Spleen (tissue), 7 donors: ENCODE measurements around the gene IL18BP.
A peak's percentile ranks its signal among the peaks of the same experiment; 100 is the strongest.

ENCODE experiments used
- CTCF ChIP-seq, 11 experiments: fragments of 200-600 bp in 7 of 11; fragments of 450-650 bp in 4 of 11; sonication (generic) in 4 of 11; IDR thresholded peaks in 8 of 11; conservative IDR thresholded peaks in 3 of 11; 1 replicate in 7 of 11; 2 replicates in 4 of 11; pipeline versions ENCODE4 v1.4.0 to v1.8.0; 2016 to 2021; ENCODE audit warnings: antibody characterized with exemption in 11 of 11, inconsistent platforms in 4 of 11, mild to moderate bottlenecking in 1 of 11
- POLR2AphosphoS5 ChIP-seq, 3 donors: sonication (generic); formaldehyde crosslinking; IDR thresholded peaks; one replicate each; pipeline ENCODE4 v1.5.1; 2017; ENCODE audit warnings: antibody characterized with exemption in 3 of 3
- donor health status: DM: no; HTN: no; CAD: no; lungs with moderate emphysema.
- donor health status: DM: no; HTN: no; CAD: no.
- donor health status: DM: no; HTN: no; CAD: no.

- no peak for TF ChIP-seq CTCF (IDR thresholded peaks at IDR 0.05 in 8 of 11, conservative IDR thresholded peaks at IDR 0.05 in 3 of 11)
- TF ChIP-seq POLR2AphosphoS5 (IDR thresholded peaks at IDR 0.05): peak in 1 of 3 donors; percentile 40
Observed at GRCh38 chr11:72000202-72000867, 1.6 kb downstream of the IL18BP start.
